Left ventricle myocardium inferior (tissue), 1 donor: ENCODE data around the gene CADPS. TPM values are rescaled to one million over a fixed set of nuclear protein-coding genes. Genes with fewer than 3 reads are reported as not detected.
A peak's percentile ranks its signal among the peaks of the same experiment; 100 is the strongest.

Source experiments
- DNase-seq: peaks from one replicate; pipeline ENCODE4 v3.0.0-alpha.2; 2020
- H3K27ac ChIP-seq: fragments of 200-600 bp; replicated peaks from 2 replicates; pipeline ENCODE4 v1.8.0; 2021
- H3K27me3 ChIP-seq: fragments of 200-600 bp; 2 replicates; pipeline ENCODE4 v1.8.0; 2021; ENCODE audit warnings: low read depth
- H3K36me3 ChIP-seq: fragments of 200-600 bp; 2 replicates; pipeline ENCODE4 v1.8.0; 2021
- H3K4me1 ChIP-seq: fragments of 200-600 bp; 2 replicates; pipeline ENCODE4 v1.8.0; 2021
- H3K4me3 ChIP-seq: fragments of 200-600 bp; 2 replicates; pipeline ENCODE4 v1.8.0; 2021; ENCODE audit warnings: mild to moderate bottlenecking, moderate library complexity
- H3K9me3 ChIP-seq: fragments of 200-600 bp; replicated peaks from 2 replicates; pipeline ENCODE4 v1.8.0; 2021
- intact Hi-C: fragments of 100-400 bp; cut with micrococcal nuclease; formaldehyde crosslinking; loops from one replicate; pipeline ENCODE4 v1.11.0; 2022
- total RNA-seq: library from RNA; stranded (reverse); fragmentation: NEBNext Ultra II Directional; extraction: Animal tissue kit (Norgen Biotek cat#: 25700); gene quantifications from one replicate; pipeline ENCODE4 v1.2.1, GENCODE V29; 2021
- TF ChIP-seq, protein P1 (sequence below): fragments of 200-600 bp; IDR thresholded peaks from 2 replicates; pipeline ENCODE4 v1.8.0; 2021; ENCODE audit warnings: antibody characterized with exemption, mild to moderate bottlenecking, borderline replicate concordance
- donor health status: DM: no; HTN: yes; CAD: no; lungs with severe emphysema.

Gene CADPS
- total RNA-seq, 1 donor from 2014 or later: 25.0 TPM

GRCh38 chr3:62597491-62597890, 277.7 kb downstream of the CADPS start:
- Histone ChIP-seq H3K27ac (no peak overlapping the region), H3K36me3 (no peaks in the 10 kb centered on the region), H3K4me3 (no peak overlapping the region), H3K27me3 (no peaks in the 10 kb centered on the region), H3K4me1 (no peaks in the 10 kb centered on the region), H3K9me3 (no peaks in the 10 kb centered on the region)
- intact Hi-C loops: no loop called here
- no peak for DNase-seq
- TF ChIP-seq, protein P1, sequence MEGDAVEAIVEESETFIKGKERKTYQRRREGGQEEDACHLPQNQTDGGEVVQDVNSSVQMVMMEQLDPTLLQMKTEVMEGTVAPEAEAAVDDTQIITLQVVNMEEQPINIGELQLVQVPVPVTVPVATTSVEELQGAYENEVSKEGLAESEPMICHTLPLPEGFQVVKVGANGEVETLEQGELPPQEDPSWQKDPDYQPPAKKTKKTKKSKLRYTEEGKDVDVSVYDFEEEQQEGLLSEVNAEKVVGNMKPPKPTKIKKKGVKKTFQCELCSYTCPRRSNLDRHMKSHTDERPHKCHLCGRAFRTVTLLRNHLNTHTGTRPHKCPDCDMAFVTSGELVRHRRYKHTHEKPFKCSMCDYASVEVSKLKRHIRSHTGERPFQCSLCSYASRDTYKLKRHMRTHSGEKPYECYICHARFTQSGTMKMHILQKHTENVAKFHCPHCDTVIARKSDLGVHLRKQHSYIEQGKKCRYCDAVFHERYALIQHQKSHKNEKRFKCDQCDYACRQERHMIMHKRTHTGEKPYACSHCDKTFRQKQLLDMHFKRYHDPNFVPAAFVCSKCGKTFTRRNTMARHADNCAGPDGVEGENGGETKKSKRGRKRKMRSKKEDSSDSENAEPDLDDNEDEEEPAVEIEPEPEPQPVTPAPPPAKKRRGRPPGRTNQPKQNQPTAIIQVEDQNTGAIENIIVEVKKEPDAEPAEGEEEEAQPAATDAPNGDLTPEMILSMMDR: no peak

- intact Hi-C loops: no loop called here
- no peaks in the 10 kb centered on the region for H3K36me3 ChIP-seq
- no peak for DNase-seq
- no peaks in the 10 kb centered on the region for H3K27me3 ChIP-seq
- H3K27ac ChIP-seq: no peak overlapping the region
- TF ChIP-seq, protein P1: no peak
- H3K9me3 ChIP-seq: no peaks in the 10 kb centered on the region
- no peak overlapping the region for H3K4me3 ChIP-seq
- no peaks in the 10 kb centered on the region for H3K4me1 ChIP-seq
Observed at GRCh38 chr3:62592408-62592807, 282.8 kb downstream of the CADPS start.

- H3K27me3 ChIP-seq: no peaks in the 10 kb centered on the region
- no peaks in the 10 kb centered on the region for H3K4me1 ChIP-seq
- H3K9me3 ChIP-seq: no peaks in the 10 kb centered on the region
- intact Hi-C loops: no loop called here
- TF ChIP-seq, protein P1: peak; percentile 42
- H3K4me3 ChIP-seq: no peak overlapping the region
- DNase-seq: no peak
- no peak overlapping the region for H3K27ac ChIP-seq
- H3K36me3 ChIP-seq: no peaks in the 10 kb centered on the region
Observed at GRCh38 chr3:62589078-62589477, 286.1 kb downstream of the CADPS start.

- Histone ChIP-seq H3K36me3 (no peaks in the 10 kb centered on the region), H3K4me3 (no peak overlapping the region), H3K27ac (no peak overlapping the region), H3K4me1 (no peaks in the 10 kb centered on the region), H3K27me3 (no peaks in the 10 kb centered on the region), H3K9me3 (no peaks in the 10 kb centered on the region)
- DNase-seq: no peak
- intact Hi-C loops: no loop called here
- TF ChIP-seq, protein P1: no peak
Observed at GRCh38 chr3:62587579-62588031, 287.6 kb downstream of the CADPS start.

DNA sequence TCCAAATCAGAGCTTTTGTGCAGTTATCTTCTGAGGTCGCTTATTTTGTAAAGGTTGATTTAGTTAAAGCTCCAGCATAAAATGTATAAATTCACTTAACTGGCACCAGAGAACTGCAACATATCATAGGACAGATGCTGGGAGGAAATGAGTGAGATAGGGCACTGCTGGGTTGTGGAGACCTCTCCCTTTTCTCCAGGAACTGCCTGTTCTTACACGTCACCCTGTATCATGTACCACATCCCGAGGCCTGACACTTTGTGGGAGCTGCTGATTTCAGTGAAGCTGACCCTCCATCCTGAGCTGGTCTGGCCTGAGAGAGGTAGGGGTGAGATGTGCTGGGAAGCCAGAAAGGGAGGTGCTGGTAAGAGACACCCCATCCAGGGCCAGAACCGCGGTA, 288.0 kb downstream of the CADPS start:
- intact Hi-C loops: no loop called here
- Histone ChIP-seq H3K27me3 (no peaks in the 10 kb centered on the region), H3K36me3 (no peaks in the 10 kb centered on the region), H3K9me3 (no peaks in the 10 kb centered on the region), H3K27ac (no peak overlapping the region), H3K4me3 (no peak overlapping the region), H3K4me1 (no peaks in the 10 kb centered on the region)
- TF ChIP-seq, protein P1: no peak
- no peak for DNase-seq

DNA sequence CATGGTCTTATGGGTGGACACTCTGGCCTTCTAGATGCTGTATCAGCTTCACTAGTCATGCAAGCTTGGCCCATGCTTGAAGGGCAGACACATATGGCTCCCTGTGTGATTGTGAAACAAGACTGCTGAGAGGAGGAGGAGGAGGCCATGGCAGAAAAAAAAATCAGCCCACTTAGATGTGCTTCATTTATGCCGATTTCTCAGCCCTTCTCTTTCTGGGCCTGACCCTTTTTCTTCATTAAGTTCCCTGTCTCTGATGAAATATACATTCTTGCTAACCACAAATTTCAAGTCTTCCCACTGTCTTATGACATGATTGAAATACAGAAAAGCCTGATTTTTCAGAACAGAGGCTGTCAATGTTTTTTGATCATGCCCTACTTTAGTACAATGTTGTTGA, 288.9 kb downstream of the CADPS start:
- Histone ChIP-seq H3K9me3 (no peaks in the 10 kb centered on the region), H3K27ac (no peak overlapping the region), H3K4me3 (no peak overlapping the region), H3K4me1 (no peaks in the 10 kb centered on the region), H3K27me3 (no peaks in the 10 kb centered on the region), H3K36me3 (no peaks in the 10 kb centered on the region)
- TF ChIP-seq, protein P1: no peak
- no peak for DNase-seq
- intact Hi-C loops: no loop called here
